GM23248 (cell line): ENCODE data around the gene DLG1.

ENCODE experiments used
- EZH2 ChIP-seq: fragments of 200-600 bp; sonication (generic); IDR thresholded peaks from 2 replicates; pipeline ENCODE4 v1.6.1; 2018; ENCODE audit warnings: antibody characterized with exemption, mild to moderate bottlenecking; ENCODE audit not compliant: insufficient read depth, poor library complexity, severe bottlenecking
- EZH2phosphoT487 ChIP-seq: fragments of 200-600 bp; sonication (generic); IDR thresholded peaks from 2 replicates; pipeline ENCODE4 v1.6.1; 2018; ENCODE audit warnings: antibody characterized with exemption, moderate library complexity, mild to moderate bottlenecking, low read depth; ENCODE audit not compliant: insufficient read depth

- no peak for TF ChIP-seq EZH2
- no peak for TF ChIP-seq EZH2phosphoT487
Observed at GRCh38 chr3:196995027-196995426, 303.4 kb downstream of the DLG1 start.
